ENCODE results near the gene ATF7IP2. TPM values are rescaled to one million over a fixed set of nuclear protein-coding genes. Genes with fewer than 3 reads are reported as not detected.

Gene ATF7IP2
- total and polyA plus RNA-seq, 2 of the 13 experiments (the other 11 are each of a cell fraction or from before 2014, with no cell fraction given), result 117 to 217 TPM

DNA sequence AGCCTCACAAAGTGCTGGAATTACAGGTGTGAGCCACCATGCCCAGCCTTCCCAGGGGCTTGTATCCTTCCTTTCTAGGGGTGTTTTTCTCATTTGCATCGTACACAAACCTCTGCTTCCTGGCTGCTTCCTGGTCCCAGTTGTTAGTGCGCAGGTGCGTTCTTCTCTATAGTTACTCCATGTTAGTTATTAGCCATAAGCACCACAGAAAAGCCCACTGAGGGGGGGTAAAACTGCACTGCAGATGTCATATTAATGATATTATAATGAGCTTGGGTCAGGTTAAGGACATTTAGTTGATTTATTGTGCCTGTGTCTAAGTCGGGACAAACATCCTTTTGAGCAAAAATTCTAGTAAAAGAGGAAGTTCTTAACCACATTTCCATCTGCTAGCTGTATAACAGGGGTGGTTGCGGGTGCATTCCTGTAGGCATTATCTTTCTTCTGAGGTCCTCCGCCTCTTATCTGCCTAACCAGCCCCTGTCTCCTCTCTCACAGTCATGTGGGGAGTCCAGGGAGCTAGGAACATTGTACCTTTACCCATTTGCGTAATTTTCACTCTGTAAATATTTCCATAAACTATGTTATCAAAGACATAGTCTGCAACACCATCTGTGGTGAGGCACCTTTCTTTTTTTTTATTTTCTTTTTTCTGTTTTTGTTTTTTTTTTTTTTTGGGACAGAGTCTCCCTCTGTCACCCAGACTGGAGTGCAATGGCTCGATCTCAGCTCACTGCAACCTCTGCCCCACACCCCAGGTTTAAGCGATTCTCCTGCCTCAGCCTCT is 23.6 kb upstream of the ATF7IP2 start (continued):
- TF ChIP-seq, protein P1, sequence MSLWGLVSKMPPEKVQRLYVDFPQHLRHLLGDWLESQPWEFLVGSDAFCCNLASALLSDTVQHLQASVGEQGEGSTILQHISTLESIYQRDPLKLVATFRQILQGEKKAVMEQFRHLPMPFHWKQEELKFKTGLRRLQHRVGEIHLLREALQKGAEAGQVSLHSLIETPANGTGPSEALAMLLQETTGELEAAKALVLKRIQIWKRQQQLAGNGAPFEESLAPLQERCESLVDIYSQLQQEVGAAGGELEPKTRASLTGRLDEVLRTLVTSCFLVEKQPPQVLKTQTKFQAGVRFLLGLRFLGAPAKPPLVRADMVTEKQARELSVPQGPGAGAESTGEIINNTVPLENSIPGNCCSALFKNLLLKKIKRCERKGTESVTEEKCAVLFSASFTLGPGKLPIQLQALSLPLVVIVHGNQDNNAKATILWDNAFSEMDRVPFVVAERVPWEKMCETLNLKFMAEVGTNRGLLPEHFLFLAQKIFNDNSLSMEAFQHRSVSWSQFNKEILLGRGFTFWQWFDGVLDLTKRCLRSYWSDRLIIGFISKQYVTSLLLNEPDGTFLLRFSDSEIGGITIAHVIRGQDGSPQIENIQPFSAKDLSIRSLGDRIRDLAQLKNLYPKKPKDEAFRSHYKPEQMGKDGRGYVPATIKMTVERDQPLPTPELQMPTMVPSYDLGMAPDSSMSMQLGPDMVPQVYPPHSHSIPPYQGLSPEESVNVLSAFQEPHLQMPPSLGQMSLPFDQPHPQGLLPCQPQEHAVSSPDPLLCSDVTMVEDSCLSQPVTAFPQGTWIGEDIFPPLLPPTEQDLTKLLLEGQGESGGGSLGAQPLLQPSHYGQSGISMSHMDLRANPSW (CRISPR knock-in tag; IDR thresholded peaks at IDR 0.05; ENCODE audit: borderline replicate concordance), result peak; percentile 20; the same call in 1 of the 2 replicates
- TF ChIP-seq FOXJ3 (CRISPR knock-in tag; IDR thresholded peaks at IDR 0.05; ENCODE audit: borderline replicate concordance) (peak; percentile 91), ZNF3 (CRISPR knock-in tag; IDR thresholded peaks at IDR 0.05) (no peak), FOXO1 (CRISPR knock-in tag; IDR thresholded peaks at IDR 0.05) (peak; percentile 87), RARG (CRISPR knock-in tag; IDR thresholded peaks at IDR 0.05; ENCODE audit: low read depth) (no peak), SYNCRIP (IDR thresholded peaks at IDR 0.05; ENCODE audit: insufficient read depth, low read depth, low read length) (no peak), ZNF44 (CRISPR knock-in tag; IDR thresholded peaks at IDR 0.05) (no peak; the same call in 1 of the 2 replicates), SAFB2 (CRISPR knock-in tag; IDR thresholded peaks at IDR 0.05; ENCODE audit: borderline replicate concordance, low read depth) (no peak), ZNF207 (IDR thresholded peaks at IDR 0.05; ENCODE audit: borderline replicate concordance) (no peak), ATF1 (CRISPR knock-in tag; IDR thresholded peaks at IDR 0.05) (0 out of 2 replicates have a peak, but pooled peaks have one; percentile 51), ZNF563 (CRISPR knock-in tag; IDR thresholded peaks at IDR 0.05) (no peak; the same call in 1 of the 2 replicates), NFATC3 (CRISPR knock-in tag; IDR thresholded peaks at IDR 0.05) (no peak), YY1 (IDR thresholded peaks at IDR 0.05; ENCODE audit: insufficient read depth, insufficient replicate concordance, low read depth, low read length) (no peak), ISL2 (CRISPR knock-in tag; IDR thresholded peaks at IDR 0.05) (peak; percentile 84), THYN1 (CRISPR knock-in tag; IDR thresholded peaks at IDR 0.05; ENCODE audit: borderline replicate concordance, low read depth) (0 out of 2 replicates have a peak, but pooled peaks have one; percentile 45), ZNF354B (CRISPR knock-in tag; IDR thresholded peaks at IDR 0.05) (no peak), TEAD3 (CRISPR knock-in tag; optimal IDR thresholded peaks at IDR 0.05; ENCODE audit: borderline replicate concordance) (peak; percentile 94)
- TF ChIP-seq, protein P2, sequence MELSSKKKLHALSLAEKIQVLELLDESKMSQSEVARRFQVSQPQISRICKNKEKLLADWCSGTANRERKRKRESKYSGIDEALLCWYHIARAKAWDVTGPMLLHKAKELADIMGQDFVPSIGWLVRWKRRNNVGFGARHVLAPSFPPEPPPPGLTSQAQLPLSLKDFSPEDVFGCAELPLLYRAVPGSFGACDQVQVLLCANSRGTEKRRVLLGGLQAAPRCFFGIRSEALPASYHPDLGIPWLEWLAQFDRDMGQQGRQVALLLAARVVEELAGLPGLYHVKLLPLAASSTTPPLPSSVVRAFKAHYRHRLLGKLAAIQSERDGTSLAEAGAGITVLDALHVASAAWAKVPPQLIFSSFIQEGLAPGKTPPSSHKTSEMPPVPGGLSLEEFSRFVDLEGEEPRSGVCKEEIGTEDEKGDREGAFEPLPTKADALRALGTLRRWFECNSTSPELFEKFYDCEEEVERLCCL (CRISPR knock-in tag; IDR thresholded peaks at IDR 0.05; ENCODE audit: borderline replicate concordance), result no peak
- TF ChIP-seq, protein P3, sequence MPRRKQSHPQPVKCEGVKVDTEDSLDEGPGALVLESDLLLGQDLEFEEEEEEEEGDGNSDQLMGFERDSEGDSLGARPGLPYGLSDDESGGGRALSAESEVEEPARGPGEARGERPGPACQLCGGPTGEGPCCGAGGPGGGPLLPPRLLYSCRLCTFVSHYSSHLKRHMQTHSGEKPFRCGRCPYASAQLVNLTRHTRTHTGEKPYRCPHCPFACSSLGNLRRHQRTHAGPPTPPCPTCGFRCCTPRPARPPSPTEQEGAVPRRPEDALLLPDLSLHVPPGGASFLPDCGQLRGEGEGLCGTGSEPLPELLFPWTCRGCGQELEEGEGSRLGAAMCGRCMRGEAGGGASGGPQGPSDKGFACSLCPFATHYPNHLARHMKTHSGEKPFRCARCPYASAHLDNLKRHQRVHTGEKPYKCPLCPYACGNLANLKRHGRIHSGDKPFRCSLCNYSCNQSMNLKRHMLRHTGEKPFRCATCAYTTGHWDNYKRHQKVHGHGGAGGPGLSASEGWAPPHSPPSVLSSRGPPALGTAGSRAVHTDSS (CRISPR knock-in tag; conservative IDR thresholded peaks at IDR 0.05), result no peak
- TF ChIP-seq, protein P4, sequence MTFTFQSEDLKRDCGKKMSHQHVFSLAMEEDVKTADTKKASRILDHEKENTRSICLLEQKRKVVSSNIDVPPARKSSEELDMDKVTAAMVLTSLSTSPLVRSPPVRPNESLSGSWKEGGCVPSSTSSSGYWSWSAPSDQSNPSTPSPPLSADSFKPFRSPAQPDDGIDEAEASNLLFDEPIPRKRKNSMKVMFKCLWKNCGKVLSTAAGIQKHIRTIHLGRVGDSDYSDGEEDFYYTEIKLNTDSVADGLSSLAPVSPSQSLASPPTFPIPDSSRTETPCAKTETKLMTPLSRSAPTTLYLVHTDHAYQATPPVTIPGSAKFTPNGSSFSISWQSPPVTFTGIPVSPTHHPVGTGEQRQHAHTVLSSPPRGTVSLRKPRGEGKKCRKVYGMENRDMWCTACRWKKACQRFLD (CRISPR knock-in tag; IDR thresholded peaks at IDR 0.05; ENCODE audit: borderline replicate concordance), result no peak
- TF ChIP-seq, protein P5, sequence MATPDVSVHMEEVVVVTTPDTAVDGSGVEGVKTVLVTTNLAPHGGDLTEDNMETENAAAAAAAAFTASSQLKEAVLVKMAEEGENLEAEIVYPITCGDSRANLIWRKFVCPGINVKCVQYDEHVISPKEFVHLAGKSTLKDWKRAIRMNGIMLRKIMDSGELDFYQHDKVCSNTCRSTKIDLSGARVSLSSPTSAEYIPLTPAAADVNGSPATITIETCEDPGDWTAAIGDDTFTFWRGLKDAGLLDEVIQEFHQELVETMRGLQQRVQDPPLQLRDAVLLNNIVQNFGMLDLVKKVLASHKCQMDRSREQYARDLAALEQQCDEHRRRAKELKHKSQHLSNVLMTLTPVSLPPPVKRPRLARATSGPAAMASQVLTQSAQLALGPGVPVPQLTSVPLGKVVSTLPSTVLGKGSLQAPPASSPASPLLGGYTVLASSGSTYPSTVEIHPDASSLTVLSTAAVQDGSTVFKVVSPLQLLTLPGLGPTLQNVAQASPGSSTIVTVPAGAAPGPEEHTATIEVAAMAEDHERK (CRISPR knock-in tag; IDR thresholded peaks at IDR 0.05; ENCODE audit: low read depth), result no peak
